H9 (cell line): Measurements from ENCODE around the gene ERICH6B. TPM values are rescaled to one million over a fixed set of nuclear protein-coding genes. Genes with fewer than 3 reads are reported as not detected.

Experiments
- DNase-seq: peaks from one replicate; pipeline ENCODE4 v3.0.0-alpha.2; 2017
- H2AFZ ChIP-seq: one replicate; pipeline ENCODE4 v1.6.1; 2013; ENCODE audit warnings: mild to moderate bottlenecking, low read length, control low read depth, moderate library complexity
- H2AK5ac ChIP-seq: 2 replicates; pipeline ENCODE4 v1.6.1; 2013; ENCODE audit warnings: low read length, control low read depth, mixed read lengths; ENCODE audit not compliant: insufficient read length
- H2BK120ac ChIP-seq: one replicate; pipeline ENCODE4 v1.6.1; 2013; ENCODE audit warnings: low read depth, mild to moderate bottlenecking, low read length, control low read depth, inconsistent platforms; ENCODE audit not compliant: poor library complexity, severe bottlenecking
- H2BK12ac ChIP-seq: 2 replicates; pipeline ENCODE4 v1.6.1; 2013; ENCODE audit warnings: low read length, control low read depth, mixed read lengths, low read depth; ENCODE audit not compliant: insufficient read length
- H2BK15ac ChIP-seq: 2 replicates; pipeline ENCODE4 v1.6.1; 2013; ENCODE audit warnings: low read depth, low read length, control low read depth
- H2BK20ac ChIP-seq: one replicate; pipeline ENCODE4 v1.6.1; 2013; ENCODE audit warnings: low read depth, mild to moderate bottlenecking, low read length, control low read depth, inconsistent platforms; ENCODE audit not compliant: poor library complexity, severe bottlenecking
- H2BK5ac ChIP-seq: 2 replicates; pipeline ENCODE4 v1.6.1; 2013; ENCODE audit warnings: low read length, control low read depth, mixed read lengths; ENCODE audit not compliant: insufficient read length
- H3K14ac ChIP-seq: 2 replicates; pipeline ENCODE4 v1.6.1; 2013; ENCODE audit warnings: low read length, control low read depth; ENCODE audit not compliant: insufficient read depth
- H3K18ac ChIP-seq: 2 replicates; pipeline ENCODE4 v1.6.1; 2013; ENCODE audit warnings: low read depth, mild to moderate bottlenecking, mixed read lengths, low read length, control low read depth; ENCODE audit not compliant: insufficient read length
- H3K23ac ChIP-seq: 2 replicates; pipeline ENCODE4 v1.6.1; 2013; ENCODE audit warnings: low read length, control low read depth, mixed read lengths, low read depth; ENCODE audit not compliant: insufficient read length
- H3K23me2 ChIP-seq: 2 replicates; pipeline ENCODE4 v1.6.1; 2013; ENCODE audit warnings: low read depth, mild to moderate bottlenecking, mixed read lengths, low read length, control low read depth; ENCODE audit not compliant: insufficient read length, poor library complexity, severe bottlenecking
- H3K27ac ChIP-seq: 2 replicates; pipeline ENCODE4 v1.5.1; 2013; ENCODE audit warnings: low read length, control low read depth, mixed read lengths, low read depth; ENCODE audit not compliant: insufficient read length
- H3K27me3 ChIP-seq: 2 replicates; pipeline ENCODE4 v1.6.1; 2013; ENCODE audit warnings: low read length, control low read depth, inconsistent platforms; ENCODE audit not compliant: insufficient read depth
- H3K4ac ChIP-seq: 2 replicates; pipeline ENCODE4 v1.6.1; 2013; ENCODE audit warnings: low read depth, mild to moderate bottlenecking, control low read depth, inconsistent platforms, low read length, moderate library complexity
- H3K4me1 ChIP-seq: 2 replicates; pipeline ENCODE4 v1.6.1; 2013; ENCODE audit warnings: low read length, control low read depth, inconsistent platforms; ENCODE audit not compliant: insufficient read depth
- H3K4me2 ChIP-seq: 2 replicates; pipeline ENCODE4 v1.6.1; 2013; ENCODE audit warnings: low read length, control low read depth, mixed read lengths; ENCODE audit not compliant: insufficient read length, insufficient read depth
- H3K56ac ChIP-seq: 2 replicates; pipeline ENCODE4 v1.6.1; 2013; ENCODE audit warnings: low read depth, mild to moderate bottlenecking, mixed read lengths, low read length, control low read depth; ENCODE audit not compliant: insufficient read length
- H3K79me1 ChIP-seq: 2 replicates; pipeline ENCODE4 v1.6.1; 2013; ENCODE audit warnings: low read depth, mild to moderate bottlenecking, moderate library complexity, low read length, control low read depth, inconsistent platforms; ENCODE audit not compliant: insufficient read depth, poor library complexity, severe bottlenecking
- H3K79me2 ChIP-seq: 2 replicates; pipeline ENCODE4 v1.6.1; 2013; ENCODE audit warnings: low read length, control low read depth, inconsistent platforms; ENCODE audit not compliant: insufficient read depth
- H3K9ac ChIP-seq: 2 replicates; pipeline ENCODE4 v1.6.1; 2013; ENCODE audit warnings: low read length, control low read depth, mixed read lengths; ENCODE audit not compliant: insufficient read length; ENCODE audit errors: extremely low read depth
- H3K9me3 ChIP-seq: one replicate; pipeline ENCODE4 v1.6.1; 2013; ENCODE audit warnings: low read depth, low read length, inconsistent platforms; ENCODE audit not compliant: control insufficient read depth
- H3T11ph ChIP-seq: one replicate; pipeline ENCODE4 v1.6.1; 2013; ENCODE audit warnings: mild to moderate bottlenecking, low read length, control low read depth, inconsistent platforms
- H4K20me1 ChIP-seq: one replicate; pipeline ENCODE4 v1.6.1; 2013; ENCODE audit not compliant: control insufficient read depth, insufficient read length, insufficient read depth
- H4K5ac ChIP-seq: 2 replicates; pipeline ENCODE4 v1.6.1; 2013; ENCODE audit warnings: low read depth, mild to moderate bottlenecking, mixed read lengths, low read length, control low read depth; ENCODE audit not compliant: insufficient read length
- H4K8ac ChIP-seq: replicated peaks from 2 replicates; pipeline ENCODE4 v1.6.1; 2013; ENCODE audit warnings: low read length, control low read depth, mixed read lengths, low read depth; ENCODE audit not compliant: insufficient read length
- H4K91ac ChIP-seq: 2 replicates; pipeline ENCODE4 v1.6.1; 2013; ENCODE audit warnings: low read depth, mild to moderate bottlenecking, moderate library complexity, mixed read lengths, low read length, control low read depth; ENCODE audit not compliant: insufficient read length
- H3K27ac Mint-ChIP-seq, 3 experiments: 2 replicates in 2 of 3; 3 replicates in 1 of 3; pipeline ENCODE4 v1.8.0; 2020 to 2021; ENCODE audit warnings: mixed read lengths in 3 of 3, mild to moderate bottlenecking in 1 of 3, moderate library complexity in 1 of 3
- H3K27me3 Mint-ChIP-seq: 2 replicates; pipeline ENCODE4 v1.8.0; 2021; ENCODE audit warnings: low read depth, mild to moderate bottlenecking, moderate library complexity, mixed read lengths
- H3K36me3 Mint-ChIP-seq, 3 experiments: 2 replicates in 2 of 3; 3 replicates in 1 of 3; pipeline ENCODE4 v1.8.0; 2020 to 2021; ENCODE audit warnings: low read depth in 3 of 3, mixed read lengths in 3 of 3; ENCODE audit not compliant: insufficient read depth in 1 of 3
- H3K4me1 Mint-ChIP-seq, 2 experiments: 2 replicates each; pipeline ENCODE4 v1.8.0; 2020; ENCODE audit warnings: mixed read lengths in 2 of 2
- H3K4me3 Mint-ChIP-seq, 2 experiments: 2 replicates in 1 of 2; 3 replicates in 1 of 2; pipeline ENCODE4 v1.8.0; 2020 to 2021; ENCODE audit warnings: mild to moderate bottlenecking in 2 of 2, mixed read lengths in 2 of 2, moderate library complexity in 1 of 2
- H3K9me3 Mint-ChIP-seq, 2 experiments: 2 replicates in 1 of 2; 3 replicates in 1 of 2; pipeline ENCODE4 v1.8.0; 2020; ENCODE audit warnings: mild to moderate bottlenecking in 2 of 2, mixed read lengths in 2 of 2, moderate library complexity in 1 of 2
- WGBS: extraction: QIAGEN DNeasy Blood & Tissue Kit; methylation state at CpG from one replicate; pipeline ENCODE4 v1.1.7; 2013; ENCODE audit warnings: missing lambda C conversion rate, low lambda C conversion rate, mixed read lengths; ENCODE audit not compliant: insufficient read length; ENCODE audit errors: extremely low coverage; 5-methylcytosine and 5-hydroxymethylcytosine counted together
- total RNA-seq: library from RNA; stranded (reverse); gene quantifications from 2 replicates; pipeline ENCODE4 v1.2.1, GENCODE V29; 2021
- TF ChIP-seq, protein P1 (sequence below): fragments of 200-600 bp; sonication (generic); conservative IDR thresholded peaks from 3 replicates; pipeline ENCODE4 v1.8.0; 2021; ENCODE audit warnings: antibody characterized with exemption, mild to moderate bottlenecking

ERICH6B gene
- total RNA-seq, 1 experiment from 2014 or later = not detected

DNA sequence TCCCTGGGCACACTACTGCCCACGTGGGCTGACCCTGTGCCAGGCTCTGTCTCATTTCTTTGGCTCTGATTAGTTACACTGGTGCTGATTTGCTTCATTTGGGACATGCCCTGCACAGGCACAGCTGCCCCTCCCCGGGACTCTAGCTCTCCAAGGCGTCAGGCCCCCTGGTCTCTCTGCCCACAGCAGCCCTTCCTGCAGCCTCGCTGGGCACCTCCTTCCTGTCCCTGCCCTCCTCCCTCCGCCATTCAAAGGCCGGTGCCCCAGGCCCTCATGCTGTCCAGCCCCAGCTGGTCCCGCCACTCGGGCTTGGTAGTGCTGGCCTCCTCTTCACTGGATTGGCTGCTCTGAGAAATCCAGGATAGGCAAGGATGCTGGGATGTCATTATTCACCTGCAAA lies 73.1 kb downstream of the ERICH6B start:
- Histone ChIP-seq H2AFZ (no peak overlapping the region), H3K18ac (no peak overlapping the region), H4K8ac (no peak overlapping the region), H3K4me2 (no peak overlapping the region), H3K9me3 (no peaks in the 10 kb centered on the region), H2BK5ac (no peak overlapping the region), H2BK20ac (no peak overlapping the region), H3K79me2 (no peaks in the 10 kb centered on the region), H3K14ac (no peak overlapping the region), H3K4me1 (no peaks in the 10 kb centered on the region), H3K23ac (no peak overlapping the region), H4K91ac (no peak overlapping the region), H3K56ac (no peak overlapping the region), H3K79me1 (no peaks in the 10 kb centered on the region), H3K9ac (no peak overlapping the region), H4K5ac (no peak overlapping the region), H2BK12ac (no peak overlapping the region), H3T11ph (no peak overlapping the region), H3K23me2 (no peaks in the 10 kb centered on the region), H4K20me1 (no peaks in the 10 kb centered on the region), H3K27me3 (no peaks in the 10 kb centered on the region), H2BK15ac (no peak overlapping the region), H2AK5ac (no peak overlapping the region), H3K4ac (no peak overlapping the region), H2BK120ac (no peak overlapping the region), H3K27ac (no peak overlapping the region)
- Mint-ChIP-seq H3K9me3 (no peaks in the 10 kb centered on the region; a peak in 1 of 5 replicates), H3K4me3 (no peak overlapping the region), H3K27ac (no peak overlapping the region; a peak in 1 of 7 replicates), H3K4me1 (no peaks in the 10 kb centered on the region), H3K27me3 (no peaks in the 10 kb centered on the region), H3K36me3 (no peaks in the 10 kb centered on the region)
- no CpG with 5 or more reads among the region's 8 CpGs for WGBS
- DNase-seq = no peak
- TF ChIP-seq, protein P1, sequence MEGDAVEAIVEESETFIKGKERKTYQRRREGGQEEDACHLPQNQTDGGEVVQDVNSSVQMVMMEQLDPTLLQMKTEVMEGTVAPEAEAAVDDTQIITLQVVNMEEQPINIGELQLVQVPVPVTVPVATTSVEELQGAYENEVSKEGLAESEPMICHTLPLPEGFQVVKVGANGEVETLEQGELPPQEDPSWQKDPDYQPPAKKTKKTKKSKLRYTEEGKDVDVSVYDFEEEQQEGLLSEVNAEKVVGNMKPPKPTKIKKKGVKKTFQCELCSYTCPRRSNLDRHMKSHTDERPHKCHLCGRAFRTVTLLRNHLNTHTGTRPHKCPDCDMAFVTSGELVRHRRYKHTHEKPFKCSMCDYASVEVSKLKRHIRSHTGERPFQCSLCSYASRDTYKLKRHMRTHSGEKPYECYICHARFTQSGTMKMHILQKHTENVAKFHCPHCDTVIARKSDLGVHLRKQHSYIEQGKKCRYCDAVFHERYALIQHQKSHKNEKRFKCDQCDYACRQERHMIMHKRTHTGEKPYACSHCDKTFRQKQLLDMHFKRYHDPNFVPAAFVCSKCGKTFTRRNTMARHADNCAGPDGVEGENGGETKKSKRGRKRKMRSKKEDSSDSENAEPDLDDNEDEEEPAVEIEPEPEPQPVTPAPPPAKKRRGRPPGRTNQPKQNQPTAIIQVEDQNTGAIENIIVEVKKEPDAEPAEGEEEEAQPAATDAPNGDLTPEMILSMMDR = no peak
